ENCODE results near the gene FGD5.

FGD5 gene

DNA sequence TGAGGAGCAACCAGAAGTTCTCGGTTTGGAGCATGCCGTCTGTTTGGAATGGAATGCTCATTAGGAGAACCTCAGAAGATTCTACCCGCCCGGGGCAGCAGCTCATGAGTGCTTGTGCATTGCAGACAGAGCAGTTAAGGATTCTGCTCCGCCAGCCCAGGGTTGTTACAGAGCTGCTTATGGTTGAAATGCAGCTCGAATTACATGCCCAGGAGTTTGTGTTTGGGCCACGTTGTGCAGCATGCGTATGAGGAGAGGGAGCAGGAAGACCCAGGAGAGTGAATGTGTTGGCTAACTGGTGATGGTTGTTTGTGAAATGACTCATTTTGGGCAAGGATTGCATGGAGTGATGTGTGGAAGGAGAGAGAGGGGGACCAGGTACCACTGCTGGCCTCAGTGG lies 9.0 kb downstream of the FGD5 start:
- H3K36me3 ChIP-seq (ENCODE audit: control insufficient read depth, insufficient read depth, low read length): no peaks in the 10 kb centered on the region
- H3K4me3 ChIP-seq (ENCODE audit: low read length): no peak overlapping the region
- H3K4me1 ChIP-seq (ENCODE audit: control insufficient read depth, insufficient read depth, low read length): peaks cover 7% of the 10 kb centered on the region

DNA sequence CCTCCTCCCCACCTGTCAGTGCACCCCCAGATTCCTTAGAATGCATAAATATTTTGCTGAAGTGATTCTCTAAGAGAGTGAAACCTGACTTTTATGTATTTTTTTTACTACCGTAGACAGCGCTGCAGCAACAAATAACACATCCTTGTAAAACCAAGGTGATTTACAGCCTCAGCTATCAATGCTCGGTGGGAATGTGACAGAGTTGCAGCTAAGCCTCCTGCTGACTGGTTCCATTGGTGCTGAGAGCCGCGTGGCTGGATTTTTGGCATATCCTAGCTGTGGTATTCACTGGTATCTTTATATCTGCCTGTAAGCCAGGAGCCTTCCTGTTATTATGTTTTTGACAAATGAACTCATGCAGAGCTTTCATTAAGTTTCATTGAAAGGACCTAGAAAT lies 11.0 kb downstream of the FGD5 start:
- Histone ChIP-seq H3K4me3 (ENCODE audit: low read length) (no peak overlapping the region), H3K27me3 (ENCODE audit: control insufficient read depth, insufficient read depth, low read length) (peaks cover 2% of the 10 kb centered on the region), H3K36me3 (ENCODE audit: control insufficient read depth, insufficient read depth, low read length) (no peaks in the 10 kb centered on the region), H3K4me1 (ENCODE audit: control insufficient read depth, insufficient read depth, low read length) (peaks cover 7% of the 10 kb centered on the region), H3K9ac (ENCODE audit: low read length) (no peak overlapping the region), H3K27ac (ENCODE audit: low read depth, low read length) (no peak overlapping the region)

More for the DNA sequence above, 9.0 kb downstream of the FGD5 start:
- Histone ChIP-seq H3K9ac (ENCODE audit: low read length) (no peak overlapping the region), H3K27ac (ENCODE audit: low read depth, low read length) (no peak overlapping the region), H3K27me3 (ENCODE audit: control insufficient read depth, insufficient read depth, low read length) (peaks cover 2% of the 10 kb centered on the region)

DNA sequence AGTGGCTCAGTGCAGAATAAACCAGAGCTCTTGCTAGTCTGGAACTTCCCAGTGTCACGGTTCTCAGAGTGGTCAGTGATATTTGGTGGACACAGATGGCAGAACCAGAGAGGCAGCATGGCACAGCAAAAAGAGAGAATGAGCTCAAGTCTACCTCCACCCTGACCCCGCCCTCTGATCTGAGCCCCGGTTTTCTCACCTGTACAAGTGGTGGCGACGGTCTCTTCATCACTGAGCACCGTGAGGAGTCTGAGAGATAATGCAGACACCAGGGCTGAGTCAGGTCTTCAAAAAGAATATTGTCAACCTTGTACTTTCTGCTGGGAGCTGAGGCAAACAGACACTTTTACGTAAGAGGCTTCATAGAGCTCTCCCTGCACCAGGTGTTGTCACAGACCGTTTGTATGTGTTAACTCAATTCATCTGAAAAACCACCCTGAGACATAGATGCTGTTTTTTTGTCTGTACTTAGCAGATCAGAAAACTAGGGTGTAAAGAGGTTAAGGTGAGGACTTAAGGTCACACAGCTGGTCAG lies 13.2 kb downstream of the FGD5 start:
- no peak overlapping the region for H3K27ac ChIP-seq (ENCODE audit: low read depth, low read length)
- no peak overlapping the region for H3K9ac ChIP-seq (ENCODE audit: low read length)

DNA sequence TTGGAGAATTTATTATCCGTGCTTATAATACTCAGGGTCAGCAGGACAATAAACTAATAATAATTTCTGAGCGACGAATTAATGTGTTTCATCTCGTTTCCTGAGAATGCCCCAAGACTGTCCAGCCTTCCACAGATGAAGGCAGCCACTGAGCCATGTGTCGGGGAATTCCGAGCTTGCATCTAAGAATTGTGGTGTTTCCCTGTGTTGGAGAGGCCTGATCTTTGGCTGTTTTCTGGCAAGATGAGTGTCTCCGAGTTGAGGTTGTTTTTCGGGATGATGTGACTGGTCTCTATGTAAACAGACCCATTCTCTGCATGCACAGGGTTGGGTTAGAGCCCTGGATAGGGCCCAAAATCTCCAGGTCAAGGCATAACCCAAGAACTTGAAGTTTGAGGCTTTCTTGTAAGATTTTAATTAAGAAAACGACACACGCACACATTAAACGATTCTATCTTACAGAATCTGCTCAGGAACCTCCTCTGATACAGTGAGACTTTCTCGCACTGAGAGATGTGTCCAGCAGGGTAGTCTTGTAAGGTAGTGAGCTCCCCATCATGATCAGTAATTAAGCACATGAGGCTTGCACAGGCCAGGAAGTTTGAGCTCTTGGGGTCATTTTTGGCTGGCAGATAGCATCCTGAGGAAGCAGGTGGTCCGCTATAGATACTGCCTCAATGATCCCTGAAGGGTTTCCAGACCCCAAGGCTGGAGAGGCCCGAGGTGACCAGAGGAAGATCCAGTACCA lies 14.4 kb downstream of the FGD5 start:
- H3K4me1 ChIP-seq (ENCODE audit: control insufficient read depth, insufficient read depth, low read length): peaks cover 10% of the 10 kb centered on the region
- no peaks in the 10 kb centered on the region for H3K36me3 ChIP-seq (ENCODE audit: control insufficient read depth, insufficient read depth, low read length)
- H3K27me3 ChIP-seq (ENCODE audit: control insufficient read depth, insufficient read depth, low read length): no peaks in the 10 kb centered on the region
- no peak overlapping the region for H3K4me3 ChIP-seq (ENCODE audit: low read length)
- no peak overlapping the region for H3K9ac ChIP-seq (ENCODE audit: low read length)
- no peak overlapping the region for H3K27ac ChIP-seq (ENCODE audit: low read depth, low read length)

More for the DNA sequence above, 13.2 kb downstream of the FGD5 start:
- no peak overlapping the region for H3K4me3 ChIP-seq (ENCODE audit: low read length)
- no peaks in the 10 kb centered on the region for H3K27me3 ChIP-seq (ENCODE audit: control insufficient read depth, insufficient read depth, low read length)
- H3K4me1 ChIP-seq (ENCODE audit: control insufficient read depth, insufficient read depth, low read length): peaks cover 7% of the 10 kb centered on the region
- H3K36me3 ChIP-seq (ENCODE audit: control insufficient read depth, insufficient read depth, low read length): no peaks in the 10 kb centered on the region

DNA sequence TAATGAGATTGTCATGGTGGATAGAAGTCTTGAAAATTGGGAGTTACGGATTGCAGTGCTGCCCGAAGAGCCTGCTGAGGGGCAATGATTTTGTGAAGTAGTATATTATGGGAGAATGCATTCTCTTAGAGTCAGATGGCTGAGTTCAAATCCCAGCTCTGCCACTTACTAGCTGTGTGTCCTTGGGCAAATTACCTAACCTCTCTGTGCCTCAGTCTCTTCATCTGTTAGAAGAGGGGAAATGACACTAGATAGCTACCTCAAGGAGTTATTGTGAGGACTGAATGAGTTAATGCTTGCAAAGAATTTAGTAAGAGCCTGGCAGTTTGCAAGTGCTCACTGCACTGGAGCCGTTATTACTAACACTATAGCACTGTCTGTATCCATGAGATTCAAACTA lies 15.4 kb downstream of the FGD5 start:
- Histone ChIP-seq H3K4me3 (ENCODE audit: low read length) (no peak overlapping the region), H3K4me1 (ENCODE audit: control insufficient read depth, insufficient read depth, low read length) (peaks cover 10% of the 10 kb centered on the region), H3K36me3 (ENCODE audit: control insufficient read depth, insufficient read depth, low read length) (no peaks in the 10 kb centered on the region), H3K27me3 (ENCODE audit: control insufficient read depth, insufficient read depth, low read length) (no peaks in the 10 kb centered on the region), H3K9ac (ENCODE audit: low read length) (no peak overlapping the region), H3K27ac (ENCODE audit: low read depth, low read length) (no peak overlapping the region)

DNA sequence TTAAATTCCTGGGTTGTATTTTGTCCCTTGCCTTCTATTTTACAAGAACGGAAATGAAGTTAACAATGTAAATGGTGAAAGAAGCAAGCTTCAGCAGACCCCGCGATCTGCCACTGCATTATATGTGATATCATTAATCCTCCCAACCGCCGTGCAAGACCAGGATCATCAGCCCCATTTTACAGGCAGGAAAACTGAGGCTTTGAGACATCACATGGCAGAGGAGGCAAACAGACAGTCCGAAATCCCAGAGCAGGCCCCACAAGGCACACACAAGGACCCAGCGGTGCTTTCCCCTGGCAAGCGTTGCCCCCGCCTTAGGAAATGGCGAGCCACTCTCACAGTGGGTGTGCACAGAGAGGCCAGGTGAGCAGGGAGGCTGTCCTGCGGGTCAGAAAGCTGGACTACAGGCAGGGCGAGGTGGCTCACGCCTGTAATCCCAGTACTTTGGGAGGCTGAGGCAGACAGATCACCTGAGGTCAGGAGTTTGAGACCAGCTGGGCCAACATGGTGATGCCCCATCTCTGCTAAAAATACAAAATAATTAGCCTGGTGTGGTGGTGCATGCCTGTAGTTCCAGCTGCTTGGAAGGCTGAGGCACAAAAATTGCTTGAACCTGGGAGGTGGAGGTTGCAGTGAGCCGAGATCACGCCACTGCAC lies 16.2 kb downstream of the FGD5 start:
- Histone ChIP-seq H3K27ac (ENCODE audit: low read depth, low read length) (no peak overlapping the region), H3K36me3 (ENCODE audit: control insufficient read depth, insufficient read depth, low read length) (no peaks in the 10 kb centered on the region), H3K9ac (ENCODE audit: low read length) (no peak overlapping the region), H3K4me3 (ENCODE audit: low read length) (no peak overlapping the region), H3K4me1 (ENCODE audit: control insufficient read depth, insufficient read depth, low read length) (peaks cover 3% of the 10 kb centered on the region), H3K27me3 (ENCODE audit: control insufficient read depth, insufficient read depth, low read length) (no peaks in the 10 kb centered on the region)

DNA sequence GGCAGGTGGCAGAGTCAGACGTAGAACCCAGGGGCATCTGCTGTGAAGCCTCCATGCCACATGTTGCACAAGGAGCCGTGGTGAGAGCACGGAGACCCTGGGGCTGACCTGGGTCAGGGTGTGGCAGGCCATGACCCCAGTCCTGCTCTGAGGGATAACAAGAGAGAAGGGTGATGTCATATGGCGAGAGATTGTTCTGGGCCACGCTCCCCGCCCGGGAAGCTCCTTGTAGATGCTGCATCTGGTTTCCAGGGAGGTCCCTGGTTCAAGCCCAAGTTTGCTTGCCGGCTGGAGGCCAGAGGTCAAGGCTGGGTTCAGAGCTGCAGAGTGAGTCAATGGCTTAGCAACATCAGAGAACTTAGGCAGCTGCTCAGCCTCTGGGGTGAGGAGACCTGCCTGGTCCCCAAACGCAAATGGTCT lies 17.3 kb downstream of the FGD5 start:
- H3K9ac ChIP-seq (ENCODE audit: low read length): no peak overlapping the region
- H3K36me3 ChIP-seq (ENCODE audit: control insufficient read depth, insufficient read depth, low read length): no peaks in the 10 kb centered on the region
- H3K27me3 ChIP-seq (ENCODE audit: control insufficient read depth, insufficient read depth, low read length): no peaks in the 10 kb centered on the region
- peaks cover 3% of the 10 kb centered on the region for H3K4me1 ChIP-seq (ENCODE audit: control insufficient read depth, insufficient read depth, low read length)
- H3K4me3 ChIP-seq (ENCODE audit: low read length): no peak overlapping the region
- H3K27ac ChIP-seq (ENCODE audit: low read depth, low read length): no peak overlapping the region

DNA sequence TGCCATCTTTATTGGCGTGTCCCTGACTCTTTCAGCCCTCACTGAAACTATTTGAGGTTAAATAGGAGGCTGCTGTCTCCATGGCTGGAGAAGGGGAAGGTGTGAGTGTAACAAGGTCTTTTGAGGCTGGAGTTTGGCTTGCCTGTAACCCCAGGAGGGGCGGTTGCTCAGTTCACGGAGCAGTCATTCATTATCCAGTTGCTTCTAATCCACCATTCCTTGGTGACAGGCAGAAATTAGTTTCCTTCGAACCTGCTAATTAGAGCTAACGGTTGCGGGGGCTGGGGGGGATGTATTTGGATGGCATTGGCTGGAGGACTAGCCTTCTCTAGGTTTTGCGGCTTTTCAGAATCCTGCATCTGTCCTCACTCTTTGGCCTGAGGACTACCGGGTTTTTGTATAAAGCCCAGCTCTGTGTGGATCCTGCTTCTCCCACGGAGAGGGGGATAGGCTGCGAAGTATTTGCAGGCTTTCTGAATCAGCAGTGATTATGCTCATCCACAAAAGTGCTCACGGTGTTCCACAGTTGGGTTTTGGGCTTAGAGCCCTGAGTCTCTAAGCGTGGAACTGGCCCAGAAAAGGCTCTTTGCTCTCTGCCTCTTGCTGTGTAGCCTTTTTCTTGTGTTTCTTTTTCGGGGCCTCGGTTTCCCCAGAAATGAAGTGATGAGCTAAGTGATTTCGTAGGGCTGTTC lies 18.6 kb downstream of the FGD5 start:
- no peak overlapping the region for H3K4me3 ChIP-seq (ENCODE audit: low read length)
- H3K36me3 ChIP-seq (ENCODE audit: control insufficient read depth, insufficient read depth, low read length): no peaks in the 10 kb centered on the region
- no peak overlapping the region for H3K27ac ChIP-seq (ENCODE audit: low read depth, low read length)
- no peaks in the 10 kb centered on the region for H3K27me3 ChIP-seq (ENCODE audit: control insufficient read depth, insufficient read depth, low read length)
- H3K4me1 ChIP-seq (ENCODE audit: control insufficient read depth, insufficient read depth, low read length): peaks cover 3% of the 10 kb centered on the region
- H3K9ac ChIP-seq (ENCODE audit: low read length): no peak overlapping the region

DNA sequence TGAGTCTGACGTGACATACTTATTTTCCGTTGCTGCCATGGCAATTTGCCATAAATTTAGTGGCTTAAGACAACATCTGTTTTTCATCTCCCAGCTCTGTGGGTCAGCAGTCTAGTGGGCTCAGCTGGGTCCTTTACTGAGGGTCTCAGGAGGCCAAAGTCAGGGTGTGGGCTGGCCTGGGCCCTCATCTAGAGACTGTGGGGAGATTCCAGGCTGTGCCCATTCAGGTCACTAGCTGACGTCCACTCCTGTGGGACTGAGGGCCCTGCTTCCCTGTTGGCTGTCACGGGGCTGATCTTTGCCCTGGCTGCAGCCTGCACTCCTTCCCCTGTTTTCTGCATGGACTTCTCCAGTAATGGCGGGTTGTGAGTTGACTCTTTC lies 19.1 kb downstream of the FGD5 start:
- H3K36me3 ChIP-seq (ENCODE audit: control insufficient read depth, insufficient read depth, low read length): no peaks in the 10 kb centered on the region
- no peak overlapping the region for H3K4me3 ChIP-seq (ENCODE audit: low read length)
- H3K9ac ChIP-seq (ENCODE audit: low read length): no peak overlapping the region
- peaks cover 3% of the 10 kb centered on the region for H3K4me1 ChIP-seq (ENCODE audit: control insufficient read depth, insufficient read depth, low read length)
- no peaks in the 10 kb centered on the region for H3K27me3 ChIP-seq (ENCODE audit: control insufficient read depth, insufficient read depth, low read length)
- no peak overlapping the region for H3K27ac ChIP-seq (ENCODE audit: low read depth, low read length)

DNA sequence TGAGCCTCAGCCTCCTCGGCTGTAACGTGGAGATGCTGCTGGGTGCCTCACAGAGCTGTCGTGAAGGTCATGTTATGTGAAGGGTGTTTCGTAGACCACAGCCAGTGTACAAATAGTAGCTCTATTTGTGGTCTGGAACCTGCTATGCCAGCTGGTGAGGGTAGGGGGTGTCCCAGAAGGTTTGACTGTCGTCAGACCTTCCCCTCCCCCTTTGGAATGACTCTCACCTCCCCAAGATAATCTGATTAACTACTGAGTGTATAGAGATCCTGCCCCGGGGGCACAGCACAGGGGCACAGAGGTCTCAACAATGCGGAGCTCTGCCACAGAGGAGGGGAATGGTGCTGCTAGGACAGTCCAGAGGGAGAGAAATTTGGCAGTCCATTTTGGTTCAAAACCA lies 20.5 kb downstream of the FGD5 start:
- Histone ChIP-seq H3K27ac (ENCODE audit: low read depth, low read length) (no peak overlapping the region), H3K36me3 (ENCODE audit: control insufficient read depth, insufficient read depth, low read length) (no peaks in the 10 kb centered on the region), H3K4me1 (ENCODE audit: control insufficient read depth, insufficient read depth, low read length) (peaks cover 3% of the 10 kb centered on the region), H3K4me3 (ENCODE audit: low read length) (no peak overlapping the region), H3K9ac (ENCODE audit: low read length) (no peak overlapping the region), H3K27me3 (ENCODE audit: control insufficient read depth, insufficient read depth, low read length) (no peaks in the 10 kb centered on the region)

DNA sequence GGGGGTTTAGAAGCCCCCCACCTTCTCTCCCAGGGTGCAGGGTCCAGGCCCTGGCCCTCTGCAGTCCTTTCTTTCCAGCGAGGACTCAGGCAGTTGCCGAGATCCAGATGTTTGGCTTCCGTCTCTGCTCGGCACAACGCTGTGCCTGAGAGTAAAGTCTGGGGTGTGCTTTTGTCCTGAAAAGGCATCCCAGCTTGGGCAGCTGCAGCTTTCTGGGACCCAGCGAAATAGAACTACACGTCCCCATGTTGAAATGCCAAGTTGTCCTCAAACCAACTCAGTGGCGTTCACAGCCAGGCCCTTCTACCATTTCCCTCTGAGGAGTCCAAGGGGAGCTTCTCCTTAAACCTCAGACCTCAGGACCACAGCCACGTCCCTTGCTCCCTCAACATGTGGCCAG lies 23.1 kb downstream of the FGD5 start:
- H3K9ac ChIP-seq (ENCODE audit: low read length): no peak overlapping the region
- H3K36me3 ChIP-seq (ENCODE audit: control insufficient read depth, insufficient read depth, low read length): no peaks in the 10 kb centered on the region
- H3K27me3 ChIP-seq (ENCODE audit: control insufficient read depth, insufficient read depth, low read length): no peaks in the 10 kb centered on the region
- no peak overlapping the region for H3K4me3 ChIP-seq (ENCODE audit: low read length)
- peaks cover 3% of the 10 kb centered on the region for H3K4me1 ChIP-seq (ENCODE audit: control insufficient read depth, insufficient read depth, low read length)
- no peak overlapping the region for H3K27ac ChIP-seq (ENCODE audit: low read depth, low read length)

DNA sequence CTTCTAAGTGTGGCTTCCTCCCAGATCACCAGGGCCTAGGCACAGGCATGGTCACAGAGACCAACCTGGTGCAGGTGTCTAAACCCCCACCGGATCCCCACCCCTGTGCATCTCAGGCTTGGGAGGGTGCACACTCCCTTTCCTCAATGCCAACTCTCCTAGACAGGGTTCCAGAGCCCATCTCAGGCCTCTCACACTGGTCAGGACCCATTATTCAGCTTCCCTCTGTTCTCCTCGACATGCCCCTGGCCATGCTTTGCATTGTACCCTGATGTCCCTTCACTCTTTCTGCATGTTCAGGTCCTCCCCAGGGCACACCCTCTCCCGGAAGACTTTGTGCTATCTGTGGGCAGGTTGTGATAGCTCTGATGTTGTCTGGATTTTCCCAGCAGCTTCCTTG lies 23.5 kb downstream of the FGD5 start:
- Histone ChIP-seq H3K4me1 (ENCODE audit: control insufficient read depth, insufficient read depth, low read length) (no peaks in the 10 kb centered on the region), H3K36me3 (ENCODE audit: control insufficient read depth, insufficient read depth, low read length) (no peaks in the 10 kb centered on the region), H3K4me3 (ENCODE audit: low read length) (no peak overlapping the region), H3K9ac (ENCODE audit: low read length) (no peak overlapping the region), H3K27ac (ENCODE audit: low read depth, low read length) (no peak overlapping the region), H3K27me3 (ENCODE audit: control insufficient read depth, insufficient read depth, low read length) (no peaks in the 10 kb centered on the region)
